H7 (cell line): Measurements from ENCODE around the gene THRAP3. TPM values are rescaled to one million over a fixed set of nuclear protein-coding genes. Genes with fewer than 3 reads are reported as not detected.

Source experiments
- DNase-seq: peaks from one replicate; pipeline ENCODE4 v3.0.0; 2012
- H3K27me3 ChIP-seq: 2 replicates; pipeline ENCODE4 v1.6.0; 2011; ENCODE audit warnings: mild to moderate bottlenecking, low read length; ENCODE audit not compliant: control insufficient read depth, insufficient read depth
- H3K36me3 ChIP-seq: replicated peaks from 2 replicates; pipeline ENCODE4 v1.5.1; 2011; ENCODE audit warnings: low read length; ENCODE audit not compliant: control insufficient read depth, insufficient read depth
- H3K4me3 ChIP-seq: 2 replicates; pipeline ENCODE4 v1.5.1; 2011; ENCODE audit warnings: low read depth, mild to moderate bottlenecking, control low read depth, low read length, moderate library complexity; ENCODE audit not compliant: insufficient read depth
- total RNA-seq: library from RNA; depleted of rRNA; stranded (reverse); fragments of >200 nt; shearing (Covaris generic); gene quantifications from 2 replicates; pipeline ENCODE4 v1.2.3, GENCODE V29; 2014; rRNA removed

Gene THRAP3
- total RNA-seq, 1 experiment from 2014 or later, result 90.7 TPM

DNA sequence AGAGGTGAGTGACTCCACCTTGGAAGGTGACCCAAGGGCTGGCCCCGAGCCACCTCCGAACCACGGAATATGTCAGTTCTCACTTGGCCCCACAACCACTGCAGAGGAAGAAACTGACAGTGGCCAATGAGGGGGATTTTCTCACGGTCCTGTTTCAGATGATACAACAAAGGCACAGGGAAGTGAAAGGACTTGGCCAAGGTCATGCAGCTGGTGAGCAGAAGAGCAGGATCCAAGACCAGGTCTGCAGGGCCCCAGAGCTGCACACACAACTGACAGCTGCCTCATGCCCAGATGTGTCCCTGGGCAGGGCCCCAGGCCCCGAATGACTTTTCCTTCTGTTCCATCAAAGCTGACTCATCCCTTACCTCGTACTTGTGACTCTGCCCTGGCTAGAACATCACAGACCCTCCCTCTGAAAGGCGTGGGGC lies 125.0 kb downstream of the THRAP3 start:
- no peak overlapping the region for H3K4me3 ChIP-seq
- H3K36me3 ChIP-seq, result peaks cover 22% of the 10 kb centered on the region
- H3K27me3 ChIP-seq, result no peaks in the 10 kb centered on the region
- no peak for DNase-seq

DNA sequence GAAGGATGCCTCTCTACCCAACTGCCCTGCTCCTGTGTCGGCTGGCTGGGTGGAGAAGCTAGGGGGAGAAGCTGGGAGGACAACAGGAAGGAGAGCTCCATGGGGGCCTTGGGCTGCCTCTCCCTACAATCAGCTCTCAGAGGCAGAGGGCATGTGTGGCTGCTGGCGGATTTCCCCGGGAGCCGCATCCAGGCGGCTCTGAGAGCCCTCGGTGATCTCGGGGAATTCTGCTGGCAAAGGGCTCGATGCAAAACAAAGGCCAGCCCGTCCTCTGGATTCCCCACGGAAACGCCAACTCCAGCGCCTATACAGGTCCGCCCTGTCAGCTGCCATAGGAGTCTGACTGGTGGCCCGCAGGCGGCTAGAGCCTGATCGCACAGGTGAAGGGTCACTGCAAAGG lies 125.6 kb downstream of the THRAP3 start:
- H3K36me3 ChIP-seq, result peaks cover 27% of the 10 kb centered on the region
- no peaks in the 10 kb centered on the region for H3K27me3 ChIP-seq
- DNase-seq, result no peak
- no peak overlapping the region for H3K4me3 ChIP-seq

DNA sequence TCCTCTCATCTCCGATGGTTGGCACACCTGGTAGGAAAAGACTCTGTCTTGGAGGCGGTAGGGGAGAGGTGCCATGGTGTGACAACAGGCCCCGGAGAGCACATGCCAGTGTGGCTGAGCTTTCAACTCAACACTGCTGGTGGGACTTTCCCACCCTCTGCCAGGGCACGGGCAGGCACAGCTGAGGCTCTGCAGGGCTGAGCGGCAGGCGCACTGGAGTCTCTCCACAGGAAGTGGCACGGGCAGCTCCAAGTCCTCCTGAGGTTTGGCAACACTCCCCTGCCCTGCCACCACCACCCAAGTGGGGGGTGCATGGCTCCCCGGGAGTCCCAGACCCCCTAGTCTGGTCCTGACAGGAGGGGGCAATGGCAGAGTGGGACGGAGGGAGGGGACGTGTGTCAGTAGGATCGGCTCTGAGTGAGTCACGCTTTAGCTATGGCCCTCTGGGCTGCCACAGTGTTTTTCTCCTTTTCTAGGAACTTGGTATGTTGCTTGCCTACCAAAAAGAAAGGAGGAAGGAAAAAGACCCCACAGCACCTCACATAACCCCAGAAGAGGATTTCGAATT lies 126.5 kb downstream of the THRAP3 start:
- no peaks in the 10 kb centered on the region for H3K27me3 ChIP-seq
- DNase-seq, result no peak
- peaks cover 27% of the 10 kb centered on the region for H3K36me3 ChIP-seq
- H3K4me3 ChIP-seq, result no peak overlapping the region

DNA sequence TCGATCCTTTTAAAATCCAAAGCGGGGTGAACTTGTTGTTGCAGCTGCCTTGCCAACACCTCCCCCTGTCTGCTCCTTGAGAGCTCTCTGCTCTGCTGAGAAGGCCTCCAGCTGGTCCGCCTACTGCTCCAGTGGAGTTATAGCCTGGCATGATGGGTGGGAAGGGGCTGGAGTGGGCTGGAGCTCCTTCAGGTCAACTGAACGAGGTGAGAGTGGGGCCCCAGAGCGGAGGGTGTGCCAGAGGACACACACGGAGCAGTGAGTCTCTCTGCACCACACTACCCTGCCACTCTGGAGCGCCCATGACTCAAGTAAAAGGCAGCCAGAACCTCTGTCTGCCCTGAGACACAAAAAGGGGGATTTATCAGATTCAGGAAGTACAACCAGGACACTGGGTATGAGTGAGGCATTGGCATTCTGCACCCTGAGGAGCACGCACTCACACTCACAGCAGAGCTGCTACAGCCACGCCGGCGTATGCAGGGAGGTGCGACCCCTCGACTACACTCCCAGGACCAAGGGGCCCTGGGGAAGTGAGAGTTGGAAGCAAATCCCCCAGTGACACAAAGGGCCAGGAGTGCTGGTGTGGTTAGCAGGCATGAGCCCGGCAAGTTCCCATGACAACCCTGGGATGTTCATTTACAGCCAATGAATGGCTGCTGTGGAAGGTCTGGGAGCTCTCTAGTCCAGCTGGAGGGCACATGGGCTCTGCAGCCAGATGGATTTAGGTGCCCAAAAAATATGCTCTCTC lies 127.2 kb downstream of the THRAP3 start:
- peaks cover 26% of the 10 kb centered on the region for H3K36me3 ChIP-seq
- DNase-seq, result no peak
- no peaks in the 10 kb centered on the region for H3K27me3 ChIP-seq
- no peak overlapping the region for H3K4me3 ChIP-seq

DNA sequence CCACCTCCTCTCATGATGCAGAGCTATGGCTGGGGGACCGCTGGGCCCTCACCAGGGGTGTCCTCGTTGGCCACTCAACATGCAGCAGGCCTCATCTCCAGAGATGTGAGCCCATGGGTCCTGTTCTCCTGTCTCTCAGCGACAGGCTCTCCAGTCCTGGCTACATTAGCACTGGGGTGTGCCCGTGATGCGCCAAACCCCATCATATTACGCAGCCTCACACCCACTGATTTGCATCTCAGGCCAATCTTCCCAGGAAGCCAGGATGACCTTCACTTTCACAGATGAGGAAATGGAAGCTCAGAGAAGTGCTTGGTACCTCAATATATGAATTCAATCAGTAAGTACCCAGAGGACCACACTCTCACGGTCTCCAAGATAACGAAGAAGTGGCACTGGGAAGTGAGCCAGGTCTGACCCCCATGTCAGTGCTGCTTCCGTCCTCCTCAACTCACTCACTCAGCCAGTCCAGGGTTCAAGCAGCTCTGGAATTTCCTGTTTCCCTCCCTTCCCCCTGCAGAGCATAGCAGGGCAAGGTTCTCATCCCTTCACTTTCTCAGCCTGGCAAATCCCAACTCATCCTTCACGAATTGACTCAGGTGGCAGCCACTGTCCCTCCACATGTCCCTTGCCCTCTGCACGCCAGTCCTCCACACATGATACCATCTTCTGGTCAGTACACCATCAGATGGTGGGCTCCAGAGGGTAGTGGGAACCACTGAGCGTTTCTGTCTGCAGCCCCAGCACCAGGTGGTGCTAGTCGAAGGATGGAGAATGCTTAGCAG lies 128.1 kb downstream of the THRAP3 start:
- Histone ChIP-seq H3K36me3 (peaks cover 27% of the 10 kb centered on the region), H3K27me3 (no peaks in the 10 kb centered on the region), H3K4me3 (no peak overlapping the region)
- DNase-seq, result no peak

DNA sequence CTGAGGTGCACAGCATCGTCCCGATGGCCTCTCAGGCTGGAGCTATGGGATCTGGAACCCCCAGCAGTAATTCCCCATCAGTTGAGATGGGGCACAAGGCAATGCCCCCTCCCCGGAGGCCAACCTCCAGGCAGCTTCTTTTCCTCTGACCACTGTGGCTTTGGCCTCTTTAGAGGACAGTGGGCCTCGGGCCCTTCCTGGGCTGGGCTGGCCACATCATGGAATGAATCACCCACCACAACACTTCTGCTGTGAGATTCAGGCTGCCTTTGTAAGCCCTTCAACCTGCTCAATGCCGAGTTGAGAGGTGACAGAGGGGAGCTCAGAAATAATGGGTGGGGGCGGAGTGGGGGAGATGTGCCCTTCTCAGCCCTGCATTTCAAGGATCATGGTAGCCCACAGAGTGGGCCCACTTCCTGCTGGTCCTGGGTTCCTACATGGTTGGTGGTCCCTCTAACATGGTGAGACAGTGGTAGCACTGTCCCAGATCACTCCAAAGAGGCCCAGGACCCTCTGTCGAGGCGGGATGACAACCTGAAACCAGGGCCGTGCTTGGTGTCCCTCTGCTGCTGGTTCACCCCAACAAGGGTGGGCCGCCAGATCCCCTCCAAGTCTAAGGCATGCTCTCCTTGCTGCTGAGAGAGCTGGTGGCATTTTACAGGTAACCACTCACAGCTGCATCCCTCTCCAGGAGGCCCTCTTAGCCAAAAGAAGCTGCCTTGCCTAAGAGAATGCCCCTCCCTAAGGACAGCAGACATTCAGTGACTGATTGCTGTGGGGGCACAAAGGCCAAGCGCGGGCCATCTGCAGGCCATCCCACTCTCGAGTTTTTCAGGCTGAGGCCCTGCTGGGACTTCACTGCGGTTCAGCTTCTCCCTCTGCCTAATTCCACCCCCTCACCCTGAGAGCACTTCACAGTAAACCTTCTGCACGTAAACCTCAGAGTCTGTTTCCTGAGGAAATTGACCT lies 129.0 kb downstream of the THRAP3 start:
- Histone ChIP-seq H3K27me3 (no peaks in the 10 kb centered on the region), H3K36me3 (peaks cover 25% of the 10 kb centered on the region), H3K4me3 (no peak overlapping the region)
- DNase-seq, result no peak

DNA sequence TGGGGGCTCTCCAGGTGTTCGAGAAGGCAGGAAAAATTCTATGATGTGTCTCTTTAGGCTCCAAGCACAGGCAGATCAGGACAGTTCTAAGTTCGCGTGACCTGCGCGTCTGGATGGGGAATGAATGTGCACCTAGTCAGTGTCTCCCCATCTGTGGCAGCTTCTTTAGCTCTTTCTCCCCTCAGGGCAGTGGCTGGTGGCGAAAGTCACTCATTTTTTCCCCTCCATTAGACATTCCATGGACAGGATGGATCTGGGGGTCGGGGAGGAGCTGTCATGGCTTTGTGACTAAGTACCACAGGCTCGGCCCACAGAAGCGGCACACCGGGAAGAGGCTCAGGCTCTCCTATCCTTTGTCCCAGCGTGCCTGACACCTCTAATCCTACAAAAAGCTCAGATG lies 130.2 kb downstream of the THRAP3 start:
- Histone ChIP-seq H3K27me3 (no peaks in the 10 kb centered on the region), H3K4me3 (no peak overlapping the region), H3K36me3 (peaks cover 18% of the 10 kb centered on the region)
- DNase-seq, result no peak

Other genes starting within 250 kb of the THRAP3 start
- 1.0 and 1.2 TPM in 2 replicates for gene TEKT2, start 140.3 kb upstream of the THRAP3 start, total RNA-seq
- gene ADPRS, start 135.6 kb upstream of the THRAP3 start, total RNA-seq, result 112 and 116 TPM in 2 replicates
- 1.6 TPM in 2 replicates for gene COL8A2, start 99.2 kb upstream of the THRAP3 start, total RNA-seq
- gene TRAPPC3, start 75.0 kb upstream of the THRAP3 start, total RNA-seq, result 97.3 and 111 TPM in 2 replicates
- gene MAP7D1, start 68.3 kb upstream of the THRAP3 start, total RNA-seq, result 146 TPM in 2 replicates
- 4.7 and 4.8 TPM in 2 replicates for gene SH3D21, start 81.9 kb downstream of the THRAP3 start, total RNA-seq
- 61.4 and 87.2 TPM in 2 replicates for gene EVA1B, start 99.2 kb downstream of the THRAP3 start, total RNA-seq
- gene STK40, start 161.5 kb downstream of the THRAP3 start, total RNA-seq, result 25.0 and 25.6 TPM in 2 replicates
- gene LSM10, start 173.5 kb downstream of the THRAP3 start, total RNA-seq, result 14.4 and 14.5 TPM in 2 replicates
- 3.9 and 4.6 TPM in 2 replicates for gene OSCP1, start 226.0 kb downstream of the THRAP3 start, total RNA-seq
- 145 and 190 TPM in 2 replicates for gene MRPS15, start 239.9 kb downstream of the THRAP3 start, total RNA-seq